Transverse colon (tissue), 4 donors: Measurements from ENCODE around the gene SCAF8.

Experiments
- CTCF ChIP-seq, 5 experiments: fragments of 200-600 bp in 3 of 5; fragments of 450-650 bp in 2 of 5; sonication (generic) in 3 of 5; IDR thresholded peaks; 1 replicate in 2 of 5; 2 replicates in 3 of 5; pipeline ENCODE4 v1.5.1; 2016 to 2017; ENCODE audit warnings: antibody characterized with exemption in 5 of 5, inconsistent platforms in 3 of 5, mild to moderate bottlenecking in 2 of 5, moderate library complexity in 1 of 5
- POLR2A ChIP-seq: fragments of 450-650 bp; IDR thresholded peaks from one replicate; pipeline ENCODE4 v1.6.1; 2016; ENCODE audit warnings: antibody characterized with exemption, mild to moderate bottlenecking, moderate library complexity
- POLR2AphosphoS5 ChIP-seq, 3 donors: sonication (generic); formaldehyde crosslinking; IDR thresholded peaks; one replicate each; pipeline ENCODE4 v1.6.1; 2016; ENCODE audit warnings: antibody characterized with exemption in 3 of 3

- TF ChIP-seq POLR2A: no peak
- no peak for TF ChIP-seq CTCF (IDR thresholded peaks at IDR 0.05)
- no peak for TF ChIP-seq POLR2AphosphoS5 (IDR thresholded peaks at IDR 0.05)
Measured at GRCh38 chr6:154806804-154807203, 73.6 kb downstream of the SCAF8 start.
